ENCODE results near the gene DQX1.
"Not testable (repeated sequence)": the region's sequence is repeated elsewhere in the genome, so short reads cannot be mapped to it uniquely, and the experiment has no call there.

DQX1 gene, protein sequence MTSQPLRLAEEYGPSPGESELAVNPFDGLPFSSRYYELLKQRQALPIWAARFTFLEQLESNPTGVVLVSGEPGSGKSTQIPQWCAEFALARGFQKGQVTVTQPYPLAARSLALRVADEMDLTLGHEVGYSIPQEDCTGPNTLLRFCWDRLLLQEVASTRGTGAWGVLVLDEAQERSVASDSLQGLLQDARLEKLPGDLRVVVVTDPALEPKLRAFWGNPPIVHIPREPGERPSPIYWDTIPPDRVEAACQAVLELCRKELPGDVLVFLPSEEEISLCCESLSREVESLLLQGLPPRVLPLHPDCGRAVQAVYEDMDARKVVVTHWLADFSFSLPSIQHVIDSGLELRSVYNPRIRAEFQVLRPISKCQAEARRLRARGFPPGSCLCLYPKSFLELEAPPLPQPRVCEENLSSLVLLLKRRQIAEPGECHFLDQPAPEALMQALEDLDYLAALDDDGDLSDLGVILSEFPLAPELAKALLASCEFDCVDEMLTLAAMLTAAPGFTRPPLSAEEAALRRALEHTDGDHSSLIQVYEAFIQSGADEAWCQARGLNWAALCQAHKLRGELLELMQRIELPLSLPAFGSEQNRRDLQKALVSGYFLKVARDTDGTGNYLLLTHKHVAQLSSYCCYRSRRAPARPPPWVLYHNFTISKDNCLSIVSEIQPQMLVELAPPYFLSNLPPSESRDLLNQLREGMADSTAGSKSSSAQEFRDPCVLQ

GRCh38 chr2:74525717-74526648 is at the start of gene DQX1:
Gene DQX1 (minus strand): TSS chr2:74526231. CDS start chr2:74525729, 502 bp downstream.
- no peak for DNase-seq (ENCODE audit: low read depth)

DNA sequence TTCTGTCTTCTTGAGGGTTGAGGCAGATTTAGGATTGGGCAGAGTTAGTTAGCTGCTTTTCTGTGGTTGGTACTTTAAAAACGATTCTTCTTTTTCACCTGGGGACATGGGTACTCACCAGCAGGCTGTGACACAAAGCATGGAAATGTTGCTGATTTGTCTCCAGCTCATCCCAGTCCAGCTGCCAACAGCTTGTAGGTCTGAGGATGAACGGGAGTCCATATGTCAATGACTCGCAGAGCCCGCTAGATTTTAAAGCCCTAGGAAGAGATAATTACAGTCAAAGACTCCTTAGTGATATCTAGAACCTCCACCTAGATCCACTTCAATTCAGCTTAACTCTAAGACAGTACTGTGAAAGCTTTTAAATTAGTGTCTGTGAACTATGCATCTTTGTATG is 49.3 kb upstream of the DQX1 start:
- DNase-seq (ENCODE audit: low read depth), result no peak

- peak; percentile 47 for DNase-seq (ENCODE audit: low read depth)
Observed at GRCh38 chr2:74573747-74574562, 47.9 kb upstream of the DQX1 start.

- DNase-seq (ENCODE audit: low read depth), result no peak
Observed at GRCh38 chr2:74572178-74572925, 46.3 kb upstream of the DQX1 start.

- DNase-seq (ENCODE audit: low read depth), result no peak
Observed at GRCh38 chr2:74571058-74571457, 45.0 kb upstream of the DQX1 start.

DNA sequence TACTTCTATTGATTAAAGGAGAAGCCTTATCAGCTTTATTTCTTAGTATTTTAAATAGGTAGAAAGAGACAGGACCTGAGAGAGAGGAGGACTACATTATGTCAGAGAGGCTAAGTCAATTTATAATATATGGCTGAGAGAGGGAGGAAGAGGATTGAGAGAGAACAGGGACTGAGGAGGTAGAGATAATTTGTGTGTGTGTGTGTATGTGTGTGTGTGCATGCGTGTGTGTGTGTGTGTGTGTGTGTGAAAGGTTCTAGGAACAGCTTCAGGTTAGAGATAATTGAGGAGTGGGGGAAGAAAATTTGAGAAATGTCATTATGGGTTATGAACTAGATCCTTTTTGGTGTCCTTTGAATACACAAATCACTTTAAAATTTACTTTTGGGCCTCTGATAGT is 43.7 kb upstream of the DQX1 start:
- DNase-seq (ENCODE audit: low read depth), result no peak

GRCh38 chr2:74567881-74568280 is 41.9 kb upstream of the DQX1 start:
- peak; percentile 84 for DNase-seq (ENCODE audit: low read depth)

GRCh38 chr2:74566754-74567085 is 40.7 kb upstream of the DQX1 start:
- DNase-seq (ENCODE audit: low read depth), result peak; percentile 93

DNA sequence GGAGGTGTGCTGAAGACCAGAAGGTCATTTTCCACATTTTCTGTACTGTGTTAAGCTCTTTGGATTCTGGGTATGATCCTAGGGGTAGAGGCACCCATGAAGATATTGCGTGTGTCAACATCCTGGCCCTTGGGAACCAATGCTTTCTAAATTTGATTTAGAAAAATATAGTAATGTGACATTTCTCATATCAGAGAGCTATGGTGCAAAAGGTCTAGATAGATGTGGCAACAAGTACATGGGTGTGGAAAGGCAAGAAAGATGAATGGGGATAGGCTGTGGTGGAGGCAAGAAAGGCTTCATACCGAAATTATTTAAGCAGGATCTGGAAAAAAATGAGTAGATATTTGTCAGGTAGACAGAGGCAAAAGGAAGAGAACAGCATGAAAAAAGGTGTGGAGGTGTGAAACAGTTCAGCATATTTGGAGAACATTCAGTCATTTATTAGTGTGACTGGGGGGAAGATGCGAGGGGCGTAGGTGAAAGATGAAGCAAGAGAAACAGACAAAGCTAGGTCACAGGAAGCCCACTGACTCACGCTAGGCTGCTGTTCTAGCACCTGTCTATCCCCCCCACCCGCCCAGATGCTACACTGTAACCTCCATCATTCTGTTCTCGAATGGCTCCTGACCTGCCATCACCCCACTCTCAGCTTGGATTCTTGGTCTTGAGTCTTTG is 40.2 kb upstream of the DQX1 start:
- DNase-seq (ENCODE audit: low read depth), result no peak

DNA sequence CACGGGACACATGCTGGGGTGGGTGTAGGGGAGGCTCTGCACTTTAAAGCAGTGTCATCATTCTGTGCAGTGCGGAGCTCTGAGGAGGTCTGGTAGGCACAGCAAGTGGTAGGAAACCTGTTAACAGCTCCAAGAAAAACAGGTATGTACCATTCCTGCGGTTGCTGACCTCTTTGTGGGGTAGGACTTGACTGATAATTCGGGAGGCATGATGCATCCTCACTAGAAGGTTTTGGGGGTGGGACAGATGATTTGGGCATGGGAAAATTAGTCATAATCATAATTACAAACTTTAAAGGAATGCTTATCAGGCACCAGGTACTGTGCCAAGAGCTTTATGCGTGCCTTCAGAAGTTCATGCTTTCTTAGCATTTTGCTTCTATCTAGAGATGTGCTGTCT is 38.2 kb upstream of the DQX1 start:
- no peak for DNase-seq (ENCODE audit: low read depth)

DNA sequence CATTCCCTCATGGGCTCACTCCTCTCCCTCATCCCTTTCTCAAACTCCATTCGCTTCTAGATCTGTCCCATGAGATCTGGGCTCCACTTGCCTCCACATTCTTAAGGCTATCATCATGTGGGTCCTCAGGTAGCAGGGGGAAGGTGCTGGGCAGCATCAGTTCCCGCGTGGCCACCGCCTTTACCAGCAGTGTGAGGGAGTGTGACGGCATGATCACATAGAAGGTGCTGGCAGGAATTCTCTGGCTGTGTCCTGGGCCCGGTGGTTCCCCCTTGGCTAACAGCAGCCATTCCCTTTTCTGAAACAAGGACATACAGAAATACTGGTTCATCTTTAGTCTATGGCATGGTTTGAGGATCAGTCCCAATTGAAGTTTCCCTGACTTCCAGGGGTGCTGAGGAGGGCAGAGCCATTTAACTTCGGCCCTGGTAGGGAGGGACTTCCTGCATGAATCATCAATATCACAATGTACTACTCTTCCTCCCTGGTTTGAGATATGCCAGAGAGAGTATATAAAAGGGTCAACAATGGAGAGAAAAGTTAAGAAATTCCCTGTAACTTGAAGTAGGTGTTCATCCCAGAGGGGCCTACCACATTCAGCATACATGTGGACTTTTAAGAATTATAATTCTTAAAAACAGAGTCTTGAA is 36.2 kb upstream of the DQX1 start:
- DNase-seq (ENCODE audit: low read depth), result no peak

- not testable (repeated sequence) for DNase-seq (ENCODE audit: low read depth)
Observed at GRCh38 chr2:74561022-74561421, 35.0 kb upstream of the DQX1 start.

GRCh38 chr2:74560591-74560990 is 34.6 kb upstream of the DQX1 start:
- no peak for DNase-seq (ENCODE audit: low read depth)

GRCh38 chr2:74559912-74560311 is 33.9 kb upstream of the DQX1 start:
- DNase-seq (ENCODE audit: low read depth), result no peak

- DNase-seq (ENCODE audit: low read depth), result no peak
Observed at GRCh38 chr2:74558284-74559230, 32.5 kb upstream of the DQX1 start.

DNA sequence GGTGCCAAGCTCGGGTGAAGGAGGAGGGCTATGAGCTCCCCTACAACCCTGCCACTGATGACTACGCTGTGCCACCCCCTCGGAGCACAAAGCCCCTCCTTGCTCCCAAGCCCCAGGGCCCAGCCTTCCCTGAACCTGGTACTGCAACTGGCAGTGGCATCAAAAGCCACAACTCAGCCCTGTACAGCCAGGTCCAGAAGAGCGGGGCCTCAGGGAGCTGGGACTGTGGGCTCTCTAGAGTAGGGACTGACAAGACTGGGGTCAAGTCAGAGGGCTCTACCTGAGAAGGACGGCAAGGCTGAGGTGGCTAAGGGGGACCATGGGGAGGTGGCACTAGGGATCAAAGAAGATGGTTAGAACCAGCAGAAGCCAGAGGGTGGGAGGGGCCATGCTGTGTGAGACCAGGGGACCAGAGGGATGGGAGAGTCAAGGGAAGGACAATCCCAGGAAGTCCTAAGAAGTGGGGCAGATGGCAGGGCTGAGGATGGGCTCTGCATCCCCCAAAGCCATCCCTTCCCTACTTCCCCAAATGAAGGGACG is 30.9 kb upstream of the DQX1 start:
- no peak for DNase-seq (ENCODE audit: low read depth)

- no peak for DNase-seq (ENCODE audit: low read depth)
Observed at GRCh38 chr2:74556159-74556558, 30.1 kb upstream of the DQX1 start.

DNA sequence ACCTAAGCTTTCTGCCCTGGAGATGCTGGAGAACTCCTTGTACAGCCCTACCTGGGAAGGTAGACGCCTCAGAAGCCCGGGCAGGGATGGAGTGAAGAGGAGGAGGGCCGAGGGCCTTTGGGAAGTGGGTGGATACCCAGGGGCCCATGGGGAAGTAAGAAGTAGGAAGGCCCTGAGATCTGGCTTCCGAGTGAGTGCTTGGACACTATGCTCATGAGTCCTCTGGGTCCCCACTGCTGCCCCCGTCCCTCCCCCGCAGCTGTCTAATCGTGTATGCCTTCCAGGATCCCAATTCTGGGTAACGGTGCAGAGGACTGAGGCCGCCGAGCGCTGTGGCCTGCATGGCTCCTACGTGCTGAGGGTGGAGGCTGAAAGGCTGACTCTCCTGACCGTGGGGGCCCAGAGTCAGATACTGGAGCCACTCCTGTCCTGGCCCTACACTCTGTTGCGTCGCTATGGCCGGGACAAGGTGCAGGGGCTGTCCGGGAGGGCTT is 29.6 kb upstream of the DQX1 start:
- no peak for DNase-seq (ENCODE audit: low read depth)

All from fibroblast of the conjunctiva (primary cell).